ENCODE measurements around the gene MAP3K4.
A peak's percentile ranks its signal among the peaks of the same experiment; 100 is the strongest.

The MAP3K4 gene

GRCh38 chr6:161079566-161080262 lies 88.1 kb downstream of the MAP3K4 start:
- DNase-seq = peak in 14 of 56 donors; percentile 3 to 65 (median 22)

DNA sequence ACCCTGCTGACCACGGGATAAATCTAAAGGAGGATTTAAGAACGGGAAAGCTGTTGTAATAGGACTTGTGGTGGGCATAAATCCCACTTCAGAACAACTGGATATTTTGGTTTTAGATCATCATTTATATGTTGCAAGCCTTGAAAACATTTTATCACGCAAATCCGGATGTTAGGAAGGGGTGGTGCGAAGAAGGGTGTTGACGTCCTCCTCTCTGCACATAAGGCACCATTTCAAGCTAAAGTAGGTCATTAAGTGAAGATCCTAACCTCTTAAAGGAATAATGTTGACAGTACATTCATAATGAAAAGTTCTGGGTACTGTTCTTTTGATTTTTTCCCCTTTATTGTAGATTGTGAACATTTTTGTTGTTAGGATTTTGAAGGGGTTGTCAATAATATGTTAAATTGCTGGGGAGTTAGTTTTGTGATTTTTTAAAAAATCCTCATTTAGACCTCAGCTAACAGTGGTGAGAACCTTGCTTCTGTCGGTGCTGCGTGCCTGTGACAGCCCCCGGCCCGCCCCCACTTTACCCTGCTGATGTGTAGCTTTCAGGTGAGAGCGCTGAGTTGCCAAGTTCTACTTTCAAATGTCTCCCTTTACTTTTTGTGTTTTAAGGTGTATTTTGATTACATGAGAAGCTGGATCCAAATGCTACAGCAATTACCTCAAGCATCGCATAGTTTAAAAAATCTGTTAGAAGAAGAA lies 88.8 kb downstream of the MAP3K4 start:
- DNase-seq = no peak

DNA sequence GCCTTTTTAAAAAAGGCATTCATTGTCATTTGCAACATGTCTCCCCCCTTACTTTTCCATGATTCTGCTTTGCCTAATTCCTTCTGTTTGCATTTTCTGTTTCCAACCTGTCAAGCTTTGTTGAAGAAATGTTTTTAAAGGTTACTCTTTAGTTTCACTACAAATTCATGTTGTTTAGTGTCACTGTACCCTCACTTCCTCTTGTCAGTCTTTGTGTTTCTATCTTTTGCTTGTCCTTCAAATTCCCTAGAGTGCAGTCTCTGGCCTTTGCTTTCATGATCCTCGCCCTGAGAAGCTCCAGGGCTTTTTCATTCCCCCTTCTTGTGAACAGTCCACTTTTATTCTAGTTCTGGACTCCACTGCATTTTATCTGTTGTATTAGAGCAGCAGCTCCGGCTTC lies 90.6 kb downstream of the MAP3K4 start:
- DNase-seq = no peak

- no peak for DNase-seq
Observed at GRCh38 chr6:161085246-161085645, 93.7 kb downstream of the MAP3K4 start.

DNA sequence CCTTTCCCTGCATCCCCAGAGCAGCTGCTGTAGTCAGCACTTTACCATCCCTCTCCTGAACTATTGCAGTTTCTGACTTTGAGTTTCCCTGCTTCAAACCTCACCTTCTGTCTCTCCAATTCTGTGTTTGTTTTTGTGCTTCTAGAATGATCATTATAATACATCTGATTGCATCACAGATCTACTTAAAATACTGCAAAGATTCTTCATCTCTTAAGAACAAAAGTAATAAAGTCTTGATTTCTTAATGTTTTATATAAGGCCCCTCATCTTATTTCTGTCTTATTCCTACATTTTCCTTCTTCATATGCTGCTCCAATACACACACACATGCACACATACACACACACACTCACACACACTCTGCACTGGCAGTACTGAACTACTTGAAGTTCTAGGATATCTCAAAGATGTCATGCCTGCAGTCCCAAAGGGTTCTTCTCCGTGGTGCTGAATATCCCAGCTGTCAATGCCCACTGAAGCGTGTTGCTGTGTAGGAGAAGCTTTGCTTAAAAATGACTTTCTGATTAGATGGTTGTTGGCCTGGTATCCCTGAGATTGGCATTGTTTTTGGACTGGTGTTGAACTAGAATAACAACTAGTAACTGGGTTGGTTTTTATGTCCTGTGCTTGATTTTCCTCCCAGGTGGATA lies 97.2 kb downstream of the MAP3K4 start:
- no peak for DNase-seq

DNA sequence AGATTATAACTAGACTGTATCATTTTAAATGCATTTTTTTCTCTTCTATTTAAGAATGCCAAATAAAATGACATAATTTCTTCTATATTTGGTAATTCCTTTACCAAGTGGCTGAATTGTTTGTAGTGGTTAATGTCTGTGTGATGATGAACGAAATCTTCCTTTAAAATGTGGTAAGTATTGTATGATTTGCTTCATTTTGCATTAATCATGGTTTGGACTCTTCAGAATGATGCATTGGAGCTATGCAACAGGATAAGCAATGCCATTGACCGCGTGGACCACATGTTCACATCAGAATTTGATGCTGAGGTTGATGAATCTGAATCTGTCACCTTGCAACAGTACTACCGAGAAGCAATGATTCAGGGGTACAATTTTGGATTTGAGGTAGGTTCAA lies 99.6 kb downstream of the MAP3K4 start:
- no peak for DNase-seq

- DNase-seq = no peak
Observed at GRCh38 chr6:161091972-161092701, 100.6 kb downstream of the MAP3K4 start.

DNA sequence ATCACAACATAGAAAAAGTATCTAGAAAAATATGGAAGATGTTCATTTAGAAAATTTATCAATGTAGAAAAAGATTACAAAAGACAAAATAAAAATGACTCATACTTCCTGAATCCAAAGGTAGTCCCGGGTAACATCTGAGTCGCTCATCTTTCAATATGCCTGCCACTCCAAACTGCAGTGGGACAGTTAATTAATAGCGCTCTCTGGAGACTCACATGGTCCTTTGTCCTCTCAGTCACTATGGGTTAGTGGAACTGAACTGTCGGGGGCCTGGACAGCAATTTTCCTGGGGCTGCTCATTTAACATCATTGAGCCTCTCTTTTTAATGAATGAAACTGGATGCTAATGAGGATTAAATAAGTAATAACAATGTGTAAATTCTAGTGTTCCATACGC lies 103.4 kb downstream of the MAP3K4 start:
- no peak for DNase-seq

- DNase-seq = no peak
Observed at GRCh38 chr6:161095916-161096315, 104.3 kb downstream of the MAP3K4 start.

- DNase-seq = peak in 31 of 56 donors; percentile 3 to 73 (median 36)
Observed at GRCh38 chr6:161100072-161100471, 108.5 kb downstream of the MAP3K4 start.

GRCh38 chr6:161101517-161101916 lies 109.9 kb downstream of the MAP3K4 start:
- peak in 15 of 56 donors; percentile 9 to 66 (median 24) for DNase-seq

- DNase-seq = peak in 7 of 56 donors; percentile 4 to 30 (median 10)
Observed at GRCh38 chr6:161103475-161103874, 111.9 kb downstream of the MAP3K4 start.

- DNase-seq = no peak
Observed at GRCh38 chr6:161104966-161105365, 113.4 kb downstream of the MAP3K4 start.

DNA sequence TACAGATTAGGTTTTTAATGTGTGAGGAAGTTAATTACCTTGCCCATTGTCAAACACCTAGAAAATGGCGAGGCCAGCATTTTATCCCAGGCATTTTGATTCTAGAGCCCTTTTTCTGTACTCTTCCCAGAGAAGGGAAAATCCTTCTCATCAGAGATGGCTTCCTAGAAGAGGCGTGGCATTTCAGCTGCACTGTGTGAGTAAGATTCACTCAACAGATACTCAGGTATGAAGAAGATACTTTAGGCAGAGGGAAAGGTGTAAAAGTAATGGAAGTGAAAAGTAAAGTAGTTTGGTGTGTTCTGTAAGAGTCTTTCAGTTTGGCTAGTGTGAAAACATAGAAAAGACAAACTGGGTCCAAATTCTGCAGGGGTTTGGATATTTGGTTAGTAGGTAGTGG lies 113.8 kb downstream of the MAP3K4 start:
- DNase-seq = no peak

- DNase-seq = no peak
Observed at GRCh38 chr6:161107779-161108730, 116.5 kb downstream of the MAP3K4 start.

DNA sequence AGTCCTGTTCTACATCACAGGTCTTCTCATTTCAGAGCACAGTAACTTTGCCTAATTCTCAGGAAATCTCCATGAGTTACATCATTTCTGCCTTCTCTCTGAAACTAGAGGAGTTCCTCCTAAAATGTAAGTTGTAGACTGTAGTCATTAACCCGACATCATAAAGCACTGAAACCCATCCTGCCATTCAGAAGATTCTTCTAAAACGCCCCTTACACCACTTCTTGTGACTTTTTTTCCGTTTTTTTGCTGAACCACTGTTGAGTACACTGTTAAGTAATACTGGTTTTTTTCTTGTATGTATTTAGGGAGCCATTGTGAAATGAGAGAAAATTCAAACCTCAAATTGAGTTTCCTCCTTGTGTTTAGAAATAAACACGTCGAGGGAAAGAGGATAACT lies 117.3 kb downstream of the MAP3K4 start:
- DNase-seq = no peak

DNA sequence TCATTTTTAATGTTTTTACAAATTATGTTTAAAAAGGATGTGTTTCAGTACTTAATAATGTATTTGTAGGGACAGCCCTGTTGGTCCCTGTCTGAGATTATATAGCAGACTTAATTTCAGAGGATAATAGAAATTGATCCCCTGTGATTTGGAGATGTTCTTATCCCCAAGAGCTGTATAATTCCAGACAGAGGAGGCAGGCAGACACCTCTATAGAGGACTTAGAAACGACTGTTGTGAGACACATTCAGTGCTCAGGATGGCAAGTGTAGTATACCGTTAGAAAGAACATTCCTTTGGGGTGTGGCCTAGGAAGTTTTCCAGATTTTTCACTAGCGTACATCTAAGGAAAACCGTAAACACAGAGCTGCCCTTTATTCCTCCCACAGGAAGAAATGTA lies 117.8 kb downstream of the MAP3K4 start:
- no peak for DNase-seq

DNA sequence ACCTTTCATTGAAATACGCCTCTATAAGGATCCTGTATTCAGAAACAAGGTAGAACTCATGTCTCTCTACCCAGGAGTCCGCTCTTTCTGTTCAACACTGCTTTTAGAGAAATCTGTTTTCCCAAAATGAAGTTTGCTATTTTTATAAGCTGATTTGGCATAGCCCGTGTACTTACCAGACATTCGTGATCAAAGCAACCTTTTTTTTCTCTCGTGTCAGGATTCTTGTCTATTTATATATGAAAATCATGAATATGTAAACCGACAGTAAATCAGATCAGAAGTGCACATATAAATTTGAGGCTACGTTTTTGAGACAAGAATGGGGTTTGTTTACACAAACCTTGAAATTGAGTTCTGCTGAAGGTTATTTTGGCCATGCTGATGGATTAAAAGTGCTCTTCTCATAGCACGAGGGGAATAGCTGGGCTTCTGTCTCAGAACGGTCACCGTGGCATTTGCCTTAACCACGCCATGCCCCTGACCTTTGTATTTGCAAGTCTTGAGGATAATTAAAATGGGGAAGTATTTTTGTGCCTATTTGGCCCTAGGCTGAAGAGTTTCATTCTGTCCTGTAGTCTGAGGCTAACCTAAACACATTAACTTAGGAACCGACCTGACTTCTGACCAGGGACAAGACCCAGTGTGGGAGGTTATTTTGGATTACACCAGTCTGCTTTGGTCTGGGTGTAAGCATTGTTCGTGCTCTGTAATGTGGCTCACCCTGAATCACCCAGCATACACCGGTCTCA lies 118.6 kb downstream of the MAP3K4 start:
- DNase-seq = no peak

DNA sequence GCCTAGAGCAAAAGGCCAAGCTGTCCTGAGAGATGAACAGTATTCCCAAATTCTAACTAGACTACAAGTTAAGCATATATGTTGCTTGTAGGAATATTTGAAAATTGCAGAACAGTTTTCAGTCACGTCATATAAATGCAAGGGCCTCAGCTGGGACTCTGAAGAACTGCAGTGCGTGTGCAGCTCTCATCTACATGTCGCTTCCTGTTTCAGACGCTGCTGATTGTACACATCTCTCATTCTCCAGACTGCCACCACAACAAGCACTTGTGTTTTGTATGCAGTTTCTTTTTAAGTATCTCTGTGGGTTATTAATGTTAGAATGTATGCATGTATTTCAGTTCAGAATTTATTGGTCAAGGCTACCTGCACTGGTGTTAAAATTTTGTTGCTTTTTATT lies 119.7 kb downstream of the MAP3K4 start:
- no peak for DNase-seq

GRCh38 chr6:161115468-161115867 lies 123.9 kb downstream of the MAP3K4 start:
- no peak for DNase-seq

Data from amygdala (tissue), 56 donors.